AG10803 (cell line): ENCODE results near the gene CEP126.

ENCODE experiments used
- DNase-seq: peaks from one replicate; pipeline ENCODE4 v3.0.0; 2010; ENCODE audit warnings: low read depth
- H3K4me3 ChIP-seq: 2 replicates; pipeline ENCODE4 v1.5.1; 2011; ENCODE audit warnings: mild to moderate bottlenecking, low read length, control low read depth
- TF ChIP-seq, protein P1 (sequence below): conservative IDR thresholded peaks from 2 replicates; pipeline ENCODE4 v1.5.1; 2011; ENCODE audit warnings: mild to moderate bottlenecking, low read length, control low read depth, inconsistent platforms

CEP126 gene

DNA sequence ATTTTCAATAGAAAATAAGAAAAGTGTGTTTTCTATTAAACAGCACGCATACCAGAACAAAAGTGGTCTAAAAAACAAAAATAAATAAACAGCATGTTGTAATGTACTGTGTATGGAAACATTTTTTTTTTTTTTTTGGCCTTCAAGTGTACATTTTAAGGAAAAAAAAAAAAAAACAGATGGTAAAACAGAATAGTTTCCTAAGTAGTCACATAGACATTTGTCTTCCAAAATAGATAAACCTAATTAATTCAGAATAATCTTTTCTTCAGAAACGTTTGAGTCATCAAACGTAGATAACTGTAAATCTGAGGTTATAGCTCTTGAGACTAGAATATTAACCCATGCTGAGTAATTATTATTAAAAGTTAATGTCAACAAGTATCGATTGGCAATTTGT, 132.0 kb downstream of the CEP126 start:
- peak overlapping the region; percentile 74 for H3K4me3 ChIP-seq
- TF ChIP-seq, protein P1, sequence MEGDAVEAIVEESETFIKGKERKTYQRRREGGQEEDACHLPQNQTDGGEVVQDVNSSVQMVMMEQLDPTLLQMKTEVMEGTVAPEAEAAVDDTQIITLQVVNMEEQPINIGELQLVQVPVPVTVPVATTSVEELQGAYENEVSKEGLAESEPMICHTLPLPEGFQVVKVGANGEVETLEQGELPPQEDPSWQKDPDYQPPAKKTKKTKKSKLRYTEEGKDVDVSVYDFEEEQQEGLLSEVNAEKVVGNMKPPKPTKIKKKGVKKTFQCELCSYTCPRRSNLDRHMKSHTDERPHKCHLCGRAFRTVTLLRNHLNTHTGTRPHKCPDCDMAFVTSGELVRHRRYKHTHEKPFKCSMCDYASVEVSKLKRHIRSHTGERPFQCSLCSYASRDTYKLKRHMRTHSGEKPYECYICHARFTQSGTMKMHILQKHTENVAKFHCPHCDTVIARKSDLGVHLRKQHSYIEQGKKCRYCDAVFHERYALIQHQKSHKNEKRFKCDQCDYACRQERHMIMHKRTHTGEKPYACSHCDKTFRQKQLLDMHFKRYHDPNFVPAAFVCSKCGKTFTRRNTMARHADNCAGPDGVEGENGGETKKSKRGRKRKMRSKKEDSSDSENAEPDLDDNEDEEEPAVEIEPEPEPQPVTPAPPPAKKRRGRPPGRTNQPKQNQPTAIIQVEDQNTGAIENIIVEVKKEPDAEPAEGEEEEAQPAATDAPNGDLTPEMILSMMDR, result no peak
- DNase-seq, result peak; percentile 48

GRCh38 chr11:102047305-102047924, 132.6 kb downstream of the CEP126 start, which contains the start of gene CFAP300:
Gene CFAP300 (plus strand): TSS chr11:102047437. CDS start chr11:102047471, 34 bp downstream.
- DNase-seq, result peak; percentile 88
- TF ChIP-seq, protein P1, result no peak
- H3K4me3 ChIP-seq, result peak within 1 kb of the TSS; percentile 74
